B cell (primary cell): ENCODE measurements around the gene PYGO2. TPM values are rescaled to one million over a fixed set of nuclear protein-coding genes. Genes with fewer than 3 reads are reported as not detected.

Experiments used
- ATAC-seq: fragments of 200-7000 bp; cut with Tn5 transposase; one replicate; pipeline ENCODE4 v1.10.0; 2021; ENCODE audit warnings: low read depth, mild to moderate bottlenecking, moderate number of reproducible peaks, moderate library complexity
- CTCF ChIA-PET: fragments of 350-600 bp; sonication (Branson Sonifier 250); formaldehyde crosslinking; loops from one replicate; lab custom pipeline; 2021; ENCODE audit warnings: antibody characterized with exemption, inconsistent platforms; lab: Charles Lee
- POLR2A ChIA-PET: fragments of 350-600 bp; sonication (Branson Sonifier 250); formaldehyde crosslinking; loops from one replicate; lab custom pipeline; 2021; ENCODE audit warnings: antibody characterized with exemption; lab: Charles Lee
- DNase-seq: peaks from one replicate; pipeline ENCODE4 v3.0.0; 2013
- H2AFZ ChIP-seq: 2 replicates; pipeline ENCODE4 v1.6.1; 2012; ENCODE audit warnings: mild to moderate bottlenecking, low read depth, low read length; ENCODE audit not compliant: insufficient read depth, poor library complexity, severe bottlenecking
- H3K27ac ChIP-seq, 2 donors: 1 replicate in 1 of 2; 2 replicates in 1 of 2; pipeline ENCODE4 v1.5.1; 2012 to 2013; ENCODE audit warnings: low read length in 2 of 2, mild to moderate bottlenecking in 2 of 2, moderate library complexity in 1 of 2
- H3K27me3 ChIP-seq, 4 experiments: fragments of 200-600 bp in 1 of 4; sonication (generic) in 1 of 4; replicated peaks in 1 of 4; 1 replicate in 2 of 4; 2 replicates in 2 of 4; pipeline versions ENCODE4 v1.6.1 to v1.7.0; 2013 to 2016; ENCODE audit warnings: low read length in 3 of 4, mild to moderate bottlenecking in 2 of 4, mixed read lengths in 1 of 4, moderate library complexity in 1 of 4; ENCODE audit not compliant: insufficient read depth in 4 of 4, control insufficient read depth in 3 of 4; ENCODE audit errors: control extremely low read depth in 1 of 4
- H3K36me3 ChIP-seq, 2 experiments: replicated peaks in 1 of 2; 1 replicate in 1 of 2; 2 replicates in 1 of 2; pipeline versions ENCODE4 v1.6.1 to v1.7.1; 2013; ENCODE audit warnings: low read length in 1 of 2; ENCODE audit not compliant: insufficient read depth in 2 of 2, control insufficient read depth in 1 of 2; ENCODE audit errors: control extremely low read depth in 1 of 2, extremely low read depth in 1 of 2
- H3K4me1 ChIP-seq, 2 donors: fragments of 200-600 bp in 1 of 2; sonication (generic) in 1 of 2; 1 replicate in 1 of 2; 2 replicates in 1 of 2; pipeline versions ENCODE4 v1.5.1 to v1.6.1; 2013 to 2017; ENCODE audit warnings: low read length in 2 of 2; ENCODE audit not compliant: control insufficient read depth in 2 of 2, insufficient read depth in 2 of 2
- H3K4me2 ChIP-seq: replicated peaks from 2 replicates; pipeline ENCODE3; 2012; ENCODE audit warnings: mild to moderate bottlenecking, low read depth, low read length; ENCODE audit not compliant: poor library complexity, severe bottlenecking
- H3K4me3 ChIP-seq, 5 experiments: fragments of 200-600 bp in 1 of 5; sonication (generic) in 1 of 5; 1 replicate in 3 of 5; 2 replicates in 2 of 5; pipeline versions ENCODE4 v1.5.1 to v1.7.0; 2011 to 2016; ENCODE audit warnings: low read length in 4 of 5, mild to moderate bottlenecking in 4 of 5, low read depth in 2 of 5, control low read depth in 1 of 5, moderate library complexity in 1 of 5; ENCODE audit not compliant: insufficient read depth in 1 of 5; ENCODE audit errors: control extremely low read depth in 1 of 5, extremely low read depth in 1 of 5
- H3K79me2 ChIP-seq: fragments of 200-600 bp; sonication (generic); one replicate; pipeline ENCODE4 v1.6.0; 2016; ENCODE audit warnings: low read length; ENCODE audit not compliant: control insufficient read depth, insufficient read depth
- H3K9ac ChIP-seq: fragments of 200-600 bp; sonication (generic); 2 replicates; pipeline ENCODE4 v1.6.1; 2017; ENCODE audit warnings: mild to moderate bottlenecking, low read length, moderate library complexity
- H3K9me3 ChIP-seq, 3 donors: one replicate each; pipeline versions ENCODE4 v1.6.1 to v1.7.1; 2013; ENCODE audit warnings: low read length in 2 of 3; ENCODE audit not compliant: control insufficient read depth in 2 of 3, insufficient read depth in 1 of 3; ENCODE audit errors: control extremely low read depth in 1 of 3
- H4K20me1 ChIP-seq: 2 replicates; pipeline ENCODE4 v1.6.0; 2012; ENCODE audit warnings: mild to moderate bottlenecking, low read length; ENCODE audit not compliant: insufficient read depth, control insufficient read depth, poor library complexity, severe bottlenecking
- H3K27ac Mint-ChIP-seq: one replicate; pipeline ENCODE4 v1.8.0; 2021; ENCODE audit warnings: mixed read lengths
- H3K27me3 Mint-ChIP-seq: one replicate; pipeline ENCODE4 v1.8.0; 2021; ENCODE audit warnings: mixed read lengths
- H3K4me1 Mint-ChIP-seq: one replicate; pipeline ENCODE4 v1.8.0; 2021; ENCODE audit warnings: mixed read lengths
- H3K4me3 Mint-ChIP-seq: one replicate; pipeline ENCODE4 v1.8.0; 2021; ENCODE audit warnings: mixed read lengths
- H3K9me3 Mint-ChIP-seq: one replicate; pipeline ENCODE4 v1.8.0; 2022; ENCODE audit warnings: mixed read lengths; ENCODE audit not compliant: insufficient read depth
- CTCF ChIP-seq: fragments of 200-600 bp; IDR thresholded peaks from one replicate; pipeline ENCODE4 v1.8.0; 2022; ENCODE audit warnings: antibody characterized with exemption, mild to moderate bottlenecking
- EZH2 ChIP-seq: IDR thresholded peaks from 2 replicates; pipeline ENCODE4 v1.6.1; 2012; ENCODE audit warnings: borderline replicate concordance, low read depth, mild to moderate bottlenecking, moderate library complexity, low read length; ENCODE audit not compliant: insufficient read depth, poor library complexity, severe bottlenecking
- WGBS: methylation state at CpG from one replicate; pipeline ENCODE4 v1.1.5; 2013; ENCODE audit warnings: missing lambda C conversion rate; ENCODE audit not compliant: insufficient coverage; 5-methylcytosine and 5-hydroxymethylcytosine counted together
- intact Hi-C: fragments of 100-400 bp; cut with micrococcal nuclease; formaldehyde crosslinking; loops from one replicate; pipeline ENCODE4 v1.10.0; 2022
- polyA plus RNA-seq: library from polyadenylated mRNA; depleted of rRNA; stranded (reverse); fragments of >200 nt; gene quantifications from 2 replicates; pipeline ENCODE4 v1.2.3, GENCODE V29; 2012
- total RNA-seq, 2 donors: library from RNA; stranded (reverse); fragments of 120-200 nt in 1 of 2; gene quantifications; 1 replicate in 1 of 2; 2 replicates in 1 of 2; pipeline versions ENCODE4 v1.2.3 to v1.2.4, GENCODE V29; 2013 to 2022

Gene PYGO2
- total and polyA plus RNA-seq, 2 donors (not counting 1 experiment from before 2014, with no cell fraction given): 22.2 to 52.7 TPM

- POLR2A ChIA-PET: interaction anchor here (1.2 to 1.3 kb wide), 2 partner anchors 11 to 32 kb away, joined by 4 to 8 read pairs; partner anchors contain the start of gene PBXIP1
- Histone ChIP-seq H3K9ac (no peak overlapping the region), H3K36me3 (peaks cover 0 to 47% of the 10 kb centered on the region in 2 experiments), H3K4me3 (no peak overlapping the region), H3K9me3 (no peaks in the 10 kb centered on the region), H3K4me1 (peaks cover 8 to 14% of the 10 kb centered on the region in 2 donors), H3K79me2 (peaks cover 55% of the 10 kb centered on the region), H2AFZ (no peak overlapping the region), H4K20me1 (peaks cover 42% of the 10 kb centered on the region), H3K27ac (no peak overlapping the region), H3K27me3 (no peaks in the 10 kb centered on the region), H3K4me2 (no peak overlapping the region)
- 94% methylated on average over 17 of the region's 17 CpGs for WGBS
- Mint-ChIP-seq H3K4me3 (no peak overlapping the region), H3K4me1 (peaks cover 23% of the 10 kb centered on the region), H3K9me3 (no peaks in the 10 kb centered on the region), H3K27me3 (no peaks in the 10 kb centered on the region), H3K27ac (no peak overlapping the region)
- intact Hi-C loops: no loop called here
- no peak for DNase-seq
- no peak for TF ChIP-seq CTCF
- CTCF ChIA-PET: interaction anchor here (1.2 to 9.8 kb wide), 6 partner anchors 11 to 74 kb away, joined by 3 to 72 read pairs (median 4); no protein-coding TSS in a partner anchor
- no peak for ATAC-seq
These were observed 26.7 kb upstream of the PYGO2 start for GRCh38 chr1:154988058-154988954.

DNA sequence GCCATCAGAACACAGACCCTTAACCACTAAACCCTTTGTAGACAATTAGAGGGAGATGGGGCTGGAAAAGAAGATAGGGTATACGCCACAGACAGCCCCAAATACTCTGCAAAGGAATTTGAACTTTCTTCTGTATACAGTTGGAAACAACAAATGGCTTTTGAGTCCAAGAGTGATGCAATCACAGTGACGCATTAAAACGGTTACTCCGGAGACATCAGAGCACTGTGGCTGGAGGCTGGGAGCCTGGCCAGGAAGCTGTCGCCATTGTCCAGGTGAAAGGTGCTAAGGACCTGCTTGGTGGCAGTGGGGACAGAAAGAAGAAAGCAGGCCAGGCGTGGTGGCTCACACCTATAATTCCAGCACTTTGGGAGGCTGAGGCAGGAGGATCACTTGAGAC lies 25.7 kb upstream of the PYGO2 start:
- Histone ChIP-seq H3K4me2 (no peak overlapping the region), H3K79me2 (peaks cover 58% of the 10 kb centered on the region), H2AFZ (no peak overlapping the region), H3K9me3 (no peaks in the 10 kb centered on the region), H3K27ac (no peak overlapping the region), H3K36me3 (peaks cover 0 to 41% of the 10 kb centered on the region in 2 experiments), H3K27me3 (no peaks in the 10 kb centered on the region), H4K20me1 (peaks cover 42% of the 10 kb centered on the region), H3K9ac (no peak overlapping the region), H3K4me1 (peaks cover 12 to 19% of the 10 kb centered on the region in 2 donors), H3K4me3 (no peak overlapping the region)
- ATAC-seq (no peak), DNase-seq (no peak)
- POLR2A ChIA-PET: interaction anchor here (0.7 to 1.3 kb wide), 3 partner anchors 12 to 1043 kb away, joined by 3 to 8 read pairs (median 4); partner anchors contain the start of gene PBXIP1
- Mint-ChIP-seq H3K27me3 (no peaks in the 10 kb centered on the region), H3K4me1 (peaks cover 23% of the 10 kb centered on the region), H3K4me3 (no peak overlapping the region), H3K9me3 (no peaks in the 10 kb centered on the region), H3K27ac (no peak overlapping the region)
- intact Hi-C loops: no loop called here
- WGBS: 95% methylated on average over 5 of the region's 6 CpGs
- TF ChIP-seq CTCF: no peak
- no peak for TF ChIP-seq EZH2
- CTCF ChIA-PET: interaction anchor here (1.2 to 9.8 kb wide), 6 partner anchors 11 to 74 kb away, joined by 3 to 72 read pairs (median 4); no protein-coding TSS in a partner anchor
